HUES48 (cell line): ENCODE measurements around the gene ACAD8.

Source experiments
- H3K27ac ChIP-seq: one replicate; pipeline ENCODE4 v1.7.0; 2013; ENCODE audit warnings: low read depth, low read length, inconsistent platforms
- H3K27me3 ChIP-seq: 2 replicates; pipeline ENCODE4 v1.6.1; 2013; ENCODE audit warnings: mild to moderate bottlenecking, low read length; ENCODE audit not compliant: control insufficient read depth, insufficient read depth
- H3K36me3 ChIP-seq: 2 replicates; pipeline ENCODE4 v1.6.1; 2013; ENCODE audit warnings: low read length; ENCODE audit not compliant: control insufficient read depth, insufficient read depth
- H3K4me1 ChIP-seq: 2 replicates; pipeline ENCODE4 v1.6.1; 2013; ENCODE audit warnings: mild to moderate bottlenecking, low read length; ENCODE audit not compliant: control insufficient read depth, insufficient read depth
- H3K4me3 ChIP-seq: 2 replicates; pipeline ENCODE4 v1.5.1; 2013; ENCODE audit warnings: mild to moderate bottlenecking, low read depth, low read length
- H3K9ac ChIP-seq: 2 replicates; pipeline ENCODE4 v1.6.1; 2013; ENCODE audit warnings: mild to moderate bottlenecking, low read depth, low read length, moderate library complexity
- H3K9me3 ChIP-seq: 2 replicates; pipeline ENCODE4 v1.6.1; 2013; ENCODE audit warnings: low read length; ENCODE audit not compliant: control insufficient read depth, insufficient read depth

The ACAD8 gene

DNA sequence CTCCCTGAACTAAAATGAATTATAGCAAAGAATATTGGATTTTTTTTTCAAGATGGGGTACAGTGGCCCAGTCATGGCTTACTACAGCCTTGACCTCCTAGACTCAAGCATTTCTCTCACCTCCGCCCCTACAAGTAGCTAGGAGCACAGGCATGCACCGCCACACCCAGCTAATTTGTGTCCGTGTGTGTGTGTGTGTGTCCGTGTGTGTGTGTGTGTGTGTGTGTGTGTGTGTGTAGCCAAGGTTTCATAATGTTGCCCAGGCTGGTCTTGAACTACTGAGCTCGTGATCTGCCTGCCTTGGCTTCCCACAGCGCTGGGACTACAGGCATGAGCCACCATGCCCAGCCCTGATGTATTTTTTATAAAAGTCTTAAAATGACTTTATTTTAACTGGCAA is 12.8 kb upstream of the ACAD8 start:
- Histone ChIP-seq H3K9ac (no peak overlapping the region), H3K27ac (no peak overlapping the region), H3K4me3 (no peak overlapping the region), H3K9me3 (no peaks in the 10 kb centered on the region), H3K27me3 (no peaks in the 10 kb centered on the region), H3K36me3 (peaks cover 24% of the 10 kb centered on the region), H3K4me1 (no peaks in the 10 kb centered on the region)

DNA sequence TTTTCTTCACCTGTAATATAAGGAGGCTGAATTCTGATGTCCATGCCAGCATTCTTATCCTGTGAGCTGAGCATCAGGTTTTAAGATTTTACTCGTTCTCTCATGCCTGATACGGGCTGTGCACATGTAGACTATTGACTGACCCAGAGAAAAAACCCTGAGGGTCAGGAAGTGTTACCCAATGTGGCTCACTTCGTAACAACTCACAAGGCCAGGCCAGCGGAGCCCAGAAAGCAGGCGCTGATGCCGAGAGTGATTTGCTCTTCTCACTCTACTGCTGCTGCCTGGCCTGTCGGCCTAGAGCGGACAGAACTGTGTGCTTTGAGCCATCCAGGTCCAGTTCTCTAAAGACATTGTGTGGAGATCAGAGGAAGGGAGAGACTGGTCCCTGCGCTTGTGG is 11.0 kb upstream of the ACAD8 start:
- no peak overlapping the region for H3K9ac ChIP-seq
- no peaks in the 10 kb centered on the region for H3K9me3 ChIP-seq
- peaks cover 36% of the 10 kb centered on the region for H3K36me3 ChIP-seq
- no peak overlapping the region for H3K4me3 ChIP-seq
- H3K4me1 ChIP-seq, result no peaks in the 10 kb centered on the region
- no peak overlapping the region for H3K27ac ChIP-seq
- H3K27me3 ChIP-seq, result no peaks in the 10 kb centered on the region

GRCh38 chr11:134243913-134244312 is 9.5 kb upstream of the ACAD8 start:
- Histone ChIP-seq H3K27me3 (no peaks in the 10 kb centered on the region), H3K9me3 (no peaks in the 10 kb centered on the region)

DNA sequence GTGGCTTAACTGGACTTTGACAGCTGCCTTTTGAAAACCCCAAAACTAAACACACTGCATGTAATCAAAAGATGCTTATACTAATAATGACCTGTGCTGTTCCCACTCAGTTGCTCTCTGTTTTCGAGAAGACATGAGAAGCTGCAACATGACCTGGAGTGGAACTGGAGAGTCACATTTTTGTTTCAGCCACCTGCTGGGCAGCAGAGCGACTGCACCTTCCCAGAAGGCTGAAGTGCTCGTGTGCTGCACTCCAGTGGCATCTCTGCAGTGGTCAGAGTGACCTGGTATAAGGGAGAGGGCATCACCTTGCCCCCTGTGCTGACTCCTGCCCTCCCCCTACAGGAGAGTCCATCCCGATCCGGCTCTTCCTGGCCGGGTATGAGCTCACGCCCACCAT is 8.8 kb upstream of the ACAD8 start:
- Histone ChIP-seq H3K27ac (no peak overlapping the region), H3K9ac (no peak overlapping the region), H3K9me3 (no peaks in the 10 kb centered on the region), H3K36me3 (peaks cover 58% of the 10 kb centered on the region), H3K27me3 (no peaks in the 10 kb centered on the region), H3K4me1 (no peaks in the 10 kb centered on the region), H3K4me3 (no peak overlapping the region)

More at GRCh38 chr11:134243913-134244312, 9.5 kb upstream of the ACAD8 start:
- Histone ChIP-seq H3K4me1 (no peaks in the 10 kb centered on the region), H3K27ac (no peak overlapping the region), H3K9ac (no peak overlapping the region), H3K4me3 (no peak overlapping the region), H3K36me3 (peaks cover 51% of the 10 kb centered on the region)

DNA sequence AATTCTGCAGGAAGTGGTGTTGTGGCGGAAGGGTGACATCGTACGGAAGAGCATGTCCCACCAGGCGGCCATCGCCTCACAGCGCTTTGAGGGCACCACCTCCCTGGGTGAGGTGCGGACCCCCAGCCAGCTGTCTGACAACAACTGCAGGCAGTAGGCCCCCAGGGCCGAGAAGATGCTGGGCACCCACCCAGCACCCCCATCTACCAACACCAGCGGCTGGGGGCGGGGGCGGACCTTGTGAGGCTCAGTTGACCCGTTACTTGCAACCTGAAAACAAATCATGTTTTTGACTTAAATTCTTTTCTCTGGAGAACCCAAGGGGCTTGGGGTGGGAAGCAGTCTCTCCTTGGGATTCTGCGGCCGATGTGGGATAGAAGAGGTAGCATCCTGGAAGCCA is 7.9 kb upstream of the ACAD8 start:
- Histone ChIP-seq H3K36me3 (peaks cover 59% of the 10 kb centered on the region), H3K27me3 (no peaks in the 10 kb centered on the region), H3K9ac (no peak overlapping the region), H3K27ac (no peak overlapping the region), H3K4me3 (no peak overlapping the region), H3K4me1 (no peaks in the 10 kb centered on the region), H3K9me3 (no peaks in the 10 kb centered on the region)

DNA sequence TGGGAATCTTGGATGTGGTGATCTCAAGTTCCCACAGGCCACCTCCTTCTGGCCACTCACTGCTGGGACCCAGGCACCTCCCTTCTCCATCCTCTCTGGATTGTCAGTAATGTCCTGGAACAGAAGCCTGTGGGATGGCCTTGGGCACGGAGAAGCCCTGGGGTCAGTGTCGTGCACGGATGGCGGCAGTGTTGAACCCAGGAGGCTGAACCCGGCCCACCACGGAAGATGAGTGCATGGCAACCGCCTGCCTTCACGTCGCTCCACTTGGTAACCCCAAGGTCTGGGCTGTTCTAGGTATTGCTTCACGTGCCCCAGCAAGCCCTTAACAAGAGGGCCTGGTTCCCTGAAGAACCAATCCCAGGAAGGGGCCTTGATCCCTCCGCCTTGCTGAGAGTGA is 7.3 kb upstream of the ACAD8 start:
- H3K27me3 ChIP-seq, result no peaks in the 10 kb centered on the region
- peaks cover 65% of the 10 kb centered on the region for H3K36me3 ChIP-seq
- H3K4me1 ChIP-seq, result no peaks in the 10 kb centered on the region
- no peaks in the 10 kb centered on the region for H3K9me3 ChIP-seq
- H3K27ac ChIP-seq, result no peak overlapping the region
- no peak overlapping the region for H3K9ac ChIP-seq
- no peak overlapping the region for H3K4me3 ChIP-seq

GRCh38 chr11:134246678-134247077 is 6.7 kb upstream of the ACAD8 start:
- Histone ChIP-seq H3K4me3 (no peak overlapping the region), H3K9me3 (no peaks in the 10 kb centered on the region), H3K27ac (no peak overlapping the region), H3K4me1 (peaks cover 4% of the 10 kb centered on the region), H3K9ac (no peak overlapping the region), H3K36me3 (peaks cover 71% of the 10 kb centered on the region), H3K27me3 (no peaks in the 10 kb centered on the region)

DNA sequence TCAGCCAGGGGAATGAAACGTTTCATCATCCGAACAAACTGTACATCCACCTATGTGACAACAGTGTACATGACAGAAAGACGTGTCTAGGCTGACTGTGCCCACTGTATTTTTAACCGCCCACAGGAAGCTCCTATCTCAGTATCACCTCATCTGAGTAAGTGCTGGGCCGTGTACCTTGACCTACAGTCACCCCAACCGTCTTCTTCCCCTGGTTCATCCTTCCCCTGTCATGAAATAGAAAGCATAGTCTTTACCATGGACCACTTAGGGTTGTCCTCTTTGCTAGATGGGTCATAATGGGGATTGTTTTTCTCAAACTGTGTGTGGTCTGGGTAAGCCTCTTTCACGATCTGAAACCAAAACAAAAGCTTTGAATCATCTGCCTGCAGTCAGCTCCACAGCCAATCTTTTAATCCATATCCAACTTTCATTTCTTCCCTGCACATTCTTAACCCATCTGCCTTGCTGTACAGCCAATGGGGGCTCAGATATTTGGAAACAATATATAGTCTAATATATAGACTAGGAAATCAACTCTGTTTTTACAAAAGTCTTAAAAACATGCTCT is 4.4 kb upstream of the ACAD8 start:
- Histone ChIP-seq H3K4me1 (peaks cover 13% of the 10 kb centered on the region), H3K4me3 (no peak overlapping the region), H3K27me3 (no peaks in the 10 kb centered on the region), H3K9me3 (no peaks in the 10 kb centered on the region), H3K36me3 (peaks cover 59% of the 10 kb centered on the region), H3K27ac (no peak overlapping the region), H3K9ac (no peak overlapping the region)

DNA sequence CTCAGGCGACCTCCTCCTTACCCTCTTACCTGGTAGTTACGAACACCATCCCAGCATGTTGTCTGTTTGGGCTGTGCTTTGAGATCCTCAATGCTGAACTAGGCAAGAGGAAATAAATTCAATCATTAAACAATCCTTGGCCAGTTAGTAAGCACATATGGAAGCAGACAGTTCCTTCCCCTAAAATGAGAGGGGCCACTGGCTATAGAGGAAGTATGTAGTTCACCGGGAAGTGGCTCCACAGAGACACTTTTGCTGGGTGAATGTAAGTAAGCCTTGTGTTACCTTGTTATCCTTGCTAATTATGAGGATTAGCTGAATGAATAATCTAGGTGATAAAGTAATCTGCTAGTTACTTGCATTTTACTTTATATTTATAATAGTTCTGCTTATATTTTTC is 3.1 kb upstream of the ACAD8 start:
- Histone ChIP-seq H3K4me1 (peaks cover 21% of the 10 kb centered on the region), H3K36me3 (peaks cover 59% of the 10 kb centered on the region), H3K4me3 (no peak overlapping the region), H3K9me3 (no peaks in the 10 kb centered on the region), H3K27me3 (no peaks in the 10 kb centered on the region), H3K9ac (no peak overlapping the region), H3K27ac (no peak overlapping the region)

DNA sequence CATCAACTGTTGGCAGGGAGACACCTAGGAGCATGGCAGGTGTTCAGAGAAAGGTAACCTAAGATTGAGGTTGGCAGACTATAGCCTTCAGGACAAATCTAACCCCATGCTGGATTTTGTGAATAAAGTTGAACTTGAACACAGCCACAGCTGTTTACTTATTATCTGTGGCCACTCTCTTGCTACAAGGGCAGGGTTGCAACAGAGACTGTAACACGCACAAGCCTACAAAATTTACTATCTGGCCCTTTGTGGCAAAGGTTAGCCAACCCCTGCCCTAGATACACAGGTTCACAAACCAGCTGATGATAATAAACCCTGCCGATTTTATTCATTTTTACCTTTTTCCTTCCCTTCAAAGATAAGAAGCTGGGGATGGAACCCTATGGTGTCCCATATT is 2.7 kb upstream of the ACAD8 start:
- Histone ChIP-seq H3K27me3 (no peaks in the 10 kb centered on the region), H3K4me1 (peaks cover 21% of the 10 kb centered on the region), H3K27ac (no peak overlapping the region), H3K9me3 (no peaks in the 10 kb centered on the region), H3K9ac (no peak overlapping the region), H3K36me3 (peaks cover 59% of the 10 kb centered on the region), H3K4me3 (no peak overlapping the region)

- H3K27me3 ChIP-seq, result no peaks in the 10 kb centered on the region
- H3K4me1 ChIP-seq, result peaks cover 21% of the 10 kb centered on the region
- H3K36me3 ChIP-seq, result peaks cover 52% of the 10 kb centered on the region
- H3K27ac ChIP-seq, result peak overlapping the region; percentile 23
- H3K9me3 ChIP-seq, result no peaks in the 10 kb centered on the region
- peak overlapping the region; percentile 87 for H3K4me3 ChIP-seq
- H3K9ac ChIP-seq, result peak overlapping the region; percentile 28
Measured at GRCh38 chr11:134252346-134253187, 801 bp upstream of the ACAD8 start.
